Heart right ventricle (tissue), 16 donors: ENCODE results near the gene DGLUCY. TPM values are rescaled to one million over a fixed set of nuclear protein-coding genes. Genes with fewer than 3 reads are reported as not detected.

Experiments used
- ATAC-seq, 8 donors: fragments of 200-7000 bp; cut with Tn5 transposase; one replicate each; pipeline ENCODE4 v1.9.1; 2020; ENCODE audit warnings: mild to moderate bottlenecking in 8 of 8, moderate library complexity in 8 of 8, moderate number of reproducible peaks in 1 of 8
- DNase-seq, 2 donors: peaks; one replicate each; pipeline ENCODE4 v3.0.0-alpha.2; 2020
- H3K27ac ChIP-seq, 10 donors: fragments of 200-600 bp; sonication (generic) in 2 of 10; one replicate each; pipeline versions ENCODE4 v1.5.0 to v1.8.0; 2020 to 2022; ENCODE audit warnings: mild to moderate bottlenecking in 3 of 10
- H3K27me3 ChIP-seq, 7 donors: fragments of 200-600 bp; one replicate each; pipeline ENCODE4 v1.8.0; 2021 to 2022; ENCODE audit warnings: mild to moderate bottlenecking in 2 of 7
- H3K36me3 ChIP-seq, 9 donors: fragments of 200-600 bp; sonication (generic) in 1 of 9; one replicate each; pipeline versions ENCODE4 v1.5.0 to v1.8.0; 2020 to 2022; ENCODE audit warnings: mild to moderate bottlenecking in 2 of 9
- H3K4me1 ChIP-seq, 9 donors: fragments of 200-600 bp; sonication (generic) in 1 of 9; one replicate each; pipeline versions ENCODE4 v1.5.0 to v1.8.0; 2020 to 2022; ENCODE audit warnings: mild to moderate bottlenecking in 4 of 9
- H3K4me3 ChIP-seq, 10 donors: fragments of 200-600 bp; sonication (generic) in 2 of 10; one replicate each; pipeline versions ENCODE4 v1.5.0 to v1.8.0; 2020 to 2022; ENCODE audit warnings: mild to moderate bottlenecking in 7 of 10, moderate library complexity in 2 of 10
- H3K9me3 ChIP-seq, 11 donors: fragments of 200-600 bp in 10 of 11; sonication (generic) in 2 of 11; one replicate each; pipeline versions ENCODE4 v1.5.0 to v1.8.0; 2013 to 2022; ENCODE audit warnings: mild to moderate bottlenecking in 2 of 11, control low read depth in 1 of 11, moderate library complexity in 1 of 11
- CTCF ChIP-seq, 9 donors: fragments of 200-600 bp; sonication (generic) in 2 of 9; IDR thresholded peaks; one replicate each; pipeline versions ENCODE4 v1.5.0 to v1.8.0; 2021 to 2022; ENCODE audit warnings: antibody characterized with exemption in 9 of 9, mild to moderate bottlenecking in 5 of 9, moderate library complexity in 1 of 9
- WGBS, 2 donors: extraction: QIAGEN DNeasy Blood & Tissue Kit; methylation state at CpG; one replicate each; pipeline ENCODE4 v1.1.7; 2013; ENCODE audit warnings: inconsistent platforms in 1 of 2; 5-methylcytosine and 5-hydroxymethylcytosine counted together
- intact Hi-C, 10 donors: fragments of 100-400 bp; cut with DNase I; formaldehyde crosslinking; loops; one replicate each; pipeline versions ENCODE4 v1.11.1 to v1.14.2; 2022
- long read RNA-seq, 3 donors: library from polyadenylated mRNA; unstranded; transcript quantifications; one replicate each; pipeline ENCODE4 v2.0.0, GENCODE V29; 2020 to 2021
- polyA plus RNA-seq, 2 donors: library from polyadenylated mRNA; stranded (reverse); fragments of 200-250 nt; gene quantifications; one replicate each; pipeline ENCODE4 v1.2.3, GENCODE V29; 2013
- total RNA-seq, 10 donors: library from RNA; stranded (reverse); fragmentation: NEBNext Ultra II Directional in 3 of 10; extraction: Animal tissue kit (Norgen Biotek cat#: 25700) in 3 of 10; gene quantifications; one replicate each; pipeline versions ENCODE4 v1.2.1 to v1.2.4, GENCODE V29; 2021 to 2023
- donor health status: Arrhythmogenic right ventricular cardiomyopathy.
- donor health status: ischemic (EF 13 %, LVEDD 7.1; RV severe dilation, severe dysfunction).
- donor health status: healthy with polysubstance abuse.
- donor health status: DM: no; HTN: yes; CAD: no.
- donor health status: DM: no; HTN: no; CAD: no.
- donor health status: ischemic (EF 25% LVEDD 6.9; RV normal size, moderate dysfunction).
- donor health status: ischemic (EF 25% LVEDD 5.7; RV mildly dilated, moderate dysfunction).
- donor health status: healthy.
- donor health status: DM: yes; HTN: yes; CAD: no.
- donor health status: Ischemic cardiomyopathy.
- donor health status: ischemic (EF 35%, LVEDD 5.7; RV mildly dilated, moderate dysfunction).
- donor health status: nonischemic (EF 11% LVEDD 7.7; RV severe dilation, severe dysfunction).
- donor health status: DM: yes; HTN: yes; CAD: no.
- donor health status: PGD.
- donor health status: ischemic (EF 29% LVEDD 5.4; RV normal size, mild dysfunction).
- donor health status: nonischemic (EF 23%, LVEDD 6.1; RV moderate dilation, normal function).

DGLUCY gene, protein sequence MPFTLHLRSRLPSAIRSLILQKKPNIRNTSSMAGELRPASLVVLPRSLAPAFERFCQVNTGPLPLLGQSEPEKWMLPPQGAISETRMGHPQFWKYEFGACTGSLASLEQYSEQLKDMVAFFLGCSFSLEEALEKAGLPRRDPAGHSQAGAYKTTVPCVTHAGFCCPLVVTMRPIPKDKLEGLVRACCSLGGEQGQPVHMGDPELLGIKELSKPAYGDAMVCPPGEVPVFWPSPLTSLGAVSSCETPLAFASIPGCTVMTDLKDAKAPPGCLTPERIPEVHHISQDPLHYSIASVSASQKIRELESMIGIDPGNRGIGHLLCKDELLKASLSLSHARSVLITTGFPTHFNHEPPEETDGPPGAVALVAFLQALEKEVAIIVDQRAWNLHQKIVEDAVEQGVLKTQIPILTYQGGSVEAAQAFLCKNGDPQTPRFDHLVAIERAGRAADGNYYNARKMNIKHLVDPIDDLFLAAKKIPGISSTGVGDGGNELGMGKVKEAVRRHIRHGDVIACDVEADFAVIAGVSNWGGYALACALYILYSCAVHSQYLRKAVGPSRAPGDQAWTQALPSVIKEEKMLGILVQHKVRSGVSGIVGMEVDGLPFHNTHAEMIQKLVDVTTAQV
- 100 to 1,000 TPM; 124 to 270 (median 208) TPM for total RNA-seq
- polyA plus RNA-seq: 100 to 1,000 TPM in 1 of 2 donors, 10 to 100 TPM in 1; 43.5 to 184 TPM
- long read RNA-seq, donor 1, transcript DGLUCY-201 (14 exons, 2,967 nt): major isoform, 53 of 318 reads
- long read RNA-seq, donor 1, partial matches to known transcripts: 60 of 318 reads
- long read RNA-seq, donor 1, other reads (novel, unspliced or antisense): 200 of 318 reads
- long read RNA-seq, donor 2, transcript DGLUCY-201 (14 exons, 2,967 nt): major isoform, 165 of 463 reads
- long read RNA-seq, donor 2, partial matches to known transcripts: 79 of 463 reads
- long read RNA-seq, donor 2, other reads (novel, unspliced or antisense): 215 of 463 reads
- long read RNA-seq, donor 3, transcript DGLUCY-204 (14 exons, 2,538 nt): minor isoform, 11 of 525 reads
- long read RNA-seq, donor 3, transcript DGLUCY-201 (14 exons, 2,967 nt): major isoform, 89 of 525 reads
- long read RNA-seq, donor 3, partial matches to known transcripts: 108 of 525 reads
- long read RNA-seq, donor 3, other reads (novel, unspliced or antisense): 309 of 525 reads

DNA sequence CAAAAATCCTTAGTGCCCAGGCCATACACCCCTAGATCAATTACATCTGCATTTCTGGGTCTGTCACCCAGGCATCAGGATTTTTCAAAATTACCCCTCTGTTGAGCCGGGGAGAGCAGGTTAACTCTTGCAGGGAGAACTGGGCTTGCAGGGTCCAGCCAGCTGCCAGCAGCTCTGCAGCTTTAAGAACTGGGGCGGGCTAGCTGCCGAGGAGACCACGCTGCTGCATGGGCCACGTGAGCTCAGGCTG is at the start of gene DGLUCY:
DGLUCY (plus strand) TSS at position 245 of the 250 bp plus-strand sequence. CDS start 46,222 bp downstream, outside the sequence.
- Histone ChIP-seq H3K4me1 (peaks cover 9 to 54% (median 47%) of the 10 kb centered on the region in 9 donors), H3K36me3 (peaks cover 0 to 11% (median under 1%) of the 10 kb centered on the region in 9 donors), H3K27me3 (no peaks in the 10 kb centered on the region), H3K9me3 (peaks cover 0 to 2% (median 0%) of the 10 kb centered on the region in 11 donors), H3K4me3 (peak within 1 kb of the TSS; percentile 59 to 82 (median 72)), H3K27ac (peak within 1 kb of the TSS; percentile 90 to 98 (median 94))
- TF ChIP-seq CTCF (IDR thresholded peaks at IDR 0.05): no peak
- DNase-seq (peak; percentile 84 to 85), ATAC-seq (peak; percentile 94 to 97 (median 96))
- 0% methylated on average over 5 of the region's 5 CpGs for whole genome bisulfite sequencing, 2 donors
- intact Hi-C loops: loop anchor here in 2 of 10 donors (1.0 kb wide), 1 partner anchor 53 kb away; the partner anchor contains the start of gene RPS6KA5 (in 2 of the 2)

- Histone ChIP-seq H3K4me1 (peaks cover 0 to 43% (median 6%) of the 10 kb centered on the region in 9 donors), H3K9me3 (peaks cover 0 to 3% (median 0%) of the 10 kb centered on the region in 11 donors), H3K27me3 (no peaks in the 10 kb centered on the region), H3K36me3 (no peaks in the 10 kb centered on the region), H3K27ac (no peak overlapping the region), H3K4me3 (no peak overlapping the region)
- ATAC-seq (no peak), DNase-seq (no peak)
- no peak for TF ChIP-seq CTCF (IDR thresholded peaks at IDR 0.05)
- intact Hi-C loops: loop anchor here in 3 of 10 donors (10.0 kb wide), 3 partner anchors 60 to 160 kb away; no protein-coding TSS in a partner anchor
- 67 to 70% methylated on average over 3 of the region's 3 CpGs for WGBS, 2 donors
Measured at GRCh38 chr14:91065266-91065665, 48.6 kb upstream of the DGLUCY start.

- TF ChIP-seq CTCF (IDR thresholded peaks at IDR 0.05): no peak
- Histone ChIP-seq H3K36me3 (no peaks in the 10 kb centered on the region), H3K27me3 (no peaks in the 10 kb centered on the region), H3K27ac (peak overlapping the region in 1 of 10 donors; percentile 49), H3K9me3 (peaks cover 0 to 11% (median 0%) of the 10 kb centered on the region in 11 donors), H3K4me1 (peaks cover 0 to 33% (median 0%) of the 10 kb centered on the region in 9 donors), H3K4me3 (no peak overlapping the region)
- 91 to 100% methylated on average over 1 of the region's 1 CpG for WGBS, 2 donors
- no peak for DNase-seq
- ATAC-seq: no peak
- intact Hi-C loops: loop anchor here in 3 of 10 donors (10.0 kb wide), 3 partner anchors 58 to 162 kb away; no protein-coding TSS in a partner anchor
Measured at GRCh38 chr14:91067186-91067585, 46.7 kb upstream of the DGLUCY start.
